GM18909 (cell line): ENCODE data around the gene DHX34.
"Not testable (repeated sequence)": the region's sequence is repeated elsewhere in the genome, so short reads cannot be mapped to it uniquely, and the experiment has no call there.

Experiments used
- ATAC-seq: cut with Tn5 transposase; IDR thresholded peaks from one replicate; pipeline ENCODE4 v1.9.1; 2021; ENCODE audit warnings: mild to moderate bottlenecking; ENCODE audit not compliant: unreplicated experiment, poor library complexity

Gene DHX34, protein sequence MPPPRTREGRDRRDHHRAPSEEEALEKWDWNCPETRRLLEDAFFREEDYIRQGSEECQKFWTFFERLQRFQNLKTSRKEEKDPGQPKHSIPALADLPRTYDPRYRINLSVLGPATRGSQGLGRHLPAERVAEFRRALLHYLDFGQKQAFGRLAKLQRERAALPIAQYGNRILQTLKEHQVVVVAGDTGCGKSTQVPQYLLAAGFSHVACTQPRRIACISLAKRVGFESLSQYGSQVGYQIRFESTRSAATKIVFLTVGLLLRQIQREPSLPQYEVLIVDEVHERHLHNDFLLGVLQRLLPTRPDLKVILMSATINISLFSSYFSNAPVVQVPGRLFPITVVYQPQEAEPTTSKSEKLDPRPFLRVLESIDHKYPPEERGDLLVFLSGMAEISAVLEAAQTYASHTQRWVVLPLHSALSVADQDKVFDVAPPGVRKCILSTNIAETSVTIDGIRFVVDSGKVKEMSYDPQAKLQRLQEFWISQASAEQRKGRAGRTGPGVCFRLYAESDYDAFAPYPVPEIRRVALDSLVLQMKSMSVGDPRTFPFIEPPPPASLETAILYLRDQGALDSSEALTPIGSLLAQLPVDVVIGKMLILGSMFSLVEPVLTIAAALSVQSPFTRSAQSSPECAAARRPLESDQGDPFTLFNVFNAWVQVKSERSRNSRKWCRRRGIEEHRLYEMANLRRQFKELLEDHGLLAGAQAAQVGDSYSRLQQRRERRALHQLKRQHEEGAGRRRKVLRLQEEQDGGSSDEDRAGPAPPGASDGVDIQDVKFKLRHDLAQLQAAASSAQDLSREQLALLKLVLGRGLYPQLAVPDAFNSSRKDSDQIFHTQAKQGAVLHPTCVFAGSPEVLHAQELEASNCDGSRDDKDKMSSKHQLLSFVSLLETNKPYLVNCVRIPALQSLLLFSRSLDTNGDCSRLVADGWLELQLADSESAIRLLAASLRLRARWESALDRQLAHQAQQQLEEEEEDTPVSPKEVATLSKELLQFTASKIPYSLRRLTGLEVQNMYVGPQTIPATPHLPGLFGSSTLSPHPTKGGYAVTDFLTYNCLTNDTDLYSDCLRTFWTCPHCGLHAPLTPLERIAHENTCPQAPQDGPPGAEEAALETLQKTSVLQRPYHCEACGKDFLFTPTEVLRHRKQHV

DNA sequence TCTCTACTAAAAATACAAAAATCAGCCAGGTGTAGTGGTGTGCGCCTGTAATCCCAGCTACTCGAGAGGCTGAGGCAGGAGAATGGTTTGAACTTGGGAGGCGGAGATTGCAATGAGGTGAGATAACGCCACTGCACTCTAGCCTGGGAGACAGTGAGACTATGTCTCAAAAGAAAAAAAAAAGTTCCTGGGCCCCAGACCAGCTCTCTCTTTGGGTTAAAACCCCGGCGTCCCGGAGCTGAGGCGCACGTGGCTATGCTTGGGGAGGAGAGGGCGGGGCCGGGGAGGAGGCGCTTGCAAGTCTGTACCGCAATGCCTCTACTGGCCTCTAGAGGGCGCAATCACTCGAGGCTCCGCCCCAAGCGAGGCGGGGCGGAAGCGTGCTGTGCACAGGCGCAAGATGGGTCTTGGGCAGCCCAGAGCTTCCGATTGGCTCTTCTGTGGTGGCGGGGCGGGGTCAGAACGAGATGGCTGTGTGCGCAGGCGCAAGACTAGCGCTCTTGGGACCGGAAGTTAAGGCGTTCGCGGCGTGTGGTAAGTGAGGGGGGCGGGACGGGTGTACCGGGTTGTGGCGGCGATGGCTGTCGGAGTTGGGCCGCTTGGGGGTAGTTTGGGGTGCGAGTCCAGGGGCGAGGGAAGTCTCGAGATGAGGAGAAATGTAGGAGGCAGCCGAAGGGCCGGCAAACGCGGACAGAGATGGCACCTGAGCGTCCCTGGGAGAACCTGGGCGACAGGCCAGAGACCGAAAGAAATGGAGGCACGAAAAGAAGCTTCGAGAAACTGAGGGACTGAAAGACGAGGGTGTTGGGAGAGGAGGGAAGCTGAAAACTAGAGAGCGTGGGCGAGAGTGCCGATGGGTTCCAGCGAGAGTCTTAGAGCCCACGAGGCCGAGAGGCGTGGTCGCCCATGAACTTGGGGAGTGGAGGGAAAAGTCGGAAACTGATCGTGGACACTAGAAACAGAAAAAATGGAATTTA is at the start of gene DHX34:
TSS of gene DHX34 (plus strand) at position 497 of the 977 bp plus-strand sequence. CDS start 3,716 bp downstream, outside the sequence.
- peak; percentile 95 for ATAC-seq

DNA sequence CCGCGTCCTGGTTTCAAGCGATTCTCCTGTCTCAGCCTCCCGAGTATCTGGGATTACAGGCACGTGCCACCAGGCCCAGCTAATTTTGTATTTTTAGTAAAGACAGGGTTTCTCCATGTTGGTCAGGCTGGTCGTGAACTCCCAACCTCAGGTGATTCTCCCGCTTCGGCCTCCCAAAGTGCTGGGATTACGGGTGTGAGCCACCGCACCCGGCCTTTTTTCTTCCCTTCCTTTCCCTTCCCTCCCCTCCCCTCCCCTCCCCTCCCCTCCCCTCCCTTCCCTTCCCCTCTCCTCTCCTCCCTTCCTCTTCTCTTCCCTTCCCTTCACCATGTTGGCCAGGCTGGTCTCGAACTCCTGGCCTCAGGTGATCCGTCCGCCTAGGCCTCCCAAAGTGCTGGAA is 48.2 kb upstream of the DHX34 start:
- not testable (repeated sequence) for ATAC-seq

DNA sequence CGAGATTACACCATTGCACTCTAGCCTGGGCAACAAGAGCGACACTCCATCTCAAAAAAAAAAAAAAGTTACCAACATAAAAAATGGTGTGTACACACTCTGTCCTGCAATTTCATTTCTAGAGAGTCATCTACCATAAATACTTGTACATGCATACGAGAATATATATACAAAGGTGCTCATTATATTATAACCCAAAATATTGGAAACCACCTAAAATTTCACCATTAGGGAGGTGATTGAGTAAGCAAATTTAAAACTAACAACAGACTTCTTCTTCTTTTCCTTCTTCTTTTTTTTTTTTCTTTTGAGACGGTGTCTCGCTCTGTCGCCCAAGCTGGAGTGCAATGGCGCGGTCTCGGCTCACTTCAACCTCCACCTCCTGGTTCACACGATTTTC is 46.9 kb upstream of the DHX34 start:
- no peak for ATAC-seq

GRCh38 chr19:47303966-47304365 is 45.1 kb upstream of the DHX34 start:
- ATAC-seq, result no peak

DNA sequence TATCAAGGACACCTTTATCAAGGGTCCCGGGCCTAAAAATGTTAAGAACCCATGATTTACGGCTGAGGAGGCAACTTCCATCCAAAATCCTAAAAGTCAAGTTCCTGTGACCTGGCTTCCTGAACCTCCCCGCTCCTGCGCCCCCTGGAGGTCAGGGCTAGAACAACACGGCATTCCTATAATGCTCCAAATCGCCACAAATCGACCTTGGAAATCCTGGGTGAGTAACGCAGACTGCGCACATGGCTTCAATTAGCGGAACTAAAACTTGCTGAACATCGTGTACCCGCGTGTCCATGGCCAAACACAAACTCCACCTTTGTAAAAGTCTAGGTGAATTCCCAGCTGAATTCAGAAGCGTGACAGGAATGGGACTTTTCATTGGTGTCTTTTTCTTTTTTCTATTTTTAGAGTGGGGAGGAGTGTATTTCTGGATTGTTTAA is 43.8 kb upstream of the DHX34 start:
- no peak for ATAC-seq

DNA sequence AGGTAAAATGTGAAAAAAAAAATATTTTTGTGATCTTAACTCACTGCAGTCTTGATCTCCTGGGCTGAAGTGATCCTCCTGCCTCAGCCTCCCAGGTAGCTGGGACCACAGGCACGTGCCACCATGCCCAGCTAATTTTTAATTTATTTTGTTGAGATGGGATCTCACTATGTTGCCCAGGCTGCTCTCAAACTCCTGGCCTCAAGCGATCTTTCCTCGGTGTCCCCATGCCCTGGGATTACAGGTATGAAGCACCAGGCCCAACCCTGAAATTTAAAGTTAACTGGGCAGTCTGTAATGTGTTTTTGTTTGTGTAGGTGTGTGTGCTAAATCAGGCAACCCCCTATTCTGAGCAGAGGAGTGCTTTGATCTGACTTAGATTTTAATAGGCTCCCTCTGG is 42.8 kb upstream of the DHX34 start:
- no peak for ATAC-seq

GRCh38 chr19:47309038-47309437 is 40.1 kb upstream of the DHX34 start:
- ATAC-seq, result no peak

DNA sequence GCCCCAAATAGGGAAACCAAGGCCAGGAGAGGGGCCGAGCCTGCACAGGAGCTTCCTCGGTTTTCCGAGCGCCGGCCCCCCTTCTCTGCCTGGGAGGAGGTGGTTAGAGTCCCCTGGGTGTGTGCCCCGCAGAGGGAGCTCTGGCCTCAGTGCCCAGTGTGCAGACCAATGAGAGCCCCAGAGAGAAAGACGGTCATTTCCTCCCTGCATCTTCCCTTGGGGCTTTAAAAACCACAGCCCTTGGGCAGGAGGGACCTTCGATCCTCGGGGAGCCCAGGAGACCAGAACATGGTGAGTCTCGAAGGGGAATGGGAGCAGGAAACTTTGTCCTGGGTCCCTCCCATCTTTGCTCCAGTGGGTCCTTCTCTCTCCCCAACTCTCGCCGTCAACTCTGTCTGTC is 39.5 kb upstream of the DHX34 start, which contains the start of gene C5AR1:
TSS of gene C5AR1 (plus strand) at position 254 of the 400 bp plus-strand sequence. CDS start at position 289, 35 bp downstream.
- ATAC-seq, result no peak

DNA sequence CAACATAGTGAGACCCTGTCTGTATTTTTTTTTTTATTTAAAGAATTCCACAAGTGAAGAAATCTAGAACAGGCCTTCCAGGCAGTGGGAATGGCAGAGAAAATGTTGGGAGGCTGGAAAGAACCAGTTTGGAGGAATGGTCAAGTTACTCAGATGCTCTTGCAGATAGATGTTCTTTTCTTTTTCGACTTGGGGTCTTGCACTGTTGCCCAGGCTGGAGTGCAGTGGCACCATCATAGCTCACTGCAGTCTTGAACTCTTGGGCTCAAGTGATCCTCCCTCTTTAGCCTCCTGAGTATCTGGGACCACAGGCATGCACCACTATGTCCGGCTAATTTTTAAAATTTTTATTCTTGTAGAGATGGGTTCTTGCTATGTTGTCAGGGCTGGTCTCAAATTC is 38.8 kb upstream of the DHX34 start:
- ATAC-seq, result no peak

DNA sequence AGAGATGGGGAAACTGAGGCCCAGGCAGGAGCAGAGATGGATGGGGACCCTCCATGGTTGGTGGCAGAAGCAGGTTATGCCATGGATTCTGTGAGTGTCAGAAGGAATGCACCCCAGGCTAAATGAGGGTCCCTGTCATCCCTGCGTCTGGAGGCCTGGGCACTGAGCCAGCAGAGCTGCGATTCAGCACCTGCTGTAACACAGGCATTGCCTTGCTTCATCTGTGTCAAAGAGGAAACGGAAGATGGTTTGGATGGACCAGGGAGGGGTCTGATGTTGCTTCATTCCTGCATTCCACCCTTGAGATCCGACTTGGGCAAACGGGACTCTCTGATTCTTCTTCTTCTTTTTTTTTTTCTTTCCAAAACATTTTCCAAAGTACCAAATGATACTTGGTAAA is 38.3 kb upstream of the DHX34 start:
- ATAC-seq, result no peak

GRCh38 chr19:47312366-47313006 is 36.6 kb upstream of the DHX34 start:
- ATAC-seq, result no peak

DNA sequence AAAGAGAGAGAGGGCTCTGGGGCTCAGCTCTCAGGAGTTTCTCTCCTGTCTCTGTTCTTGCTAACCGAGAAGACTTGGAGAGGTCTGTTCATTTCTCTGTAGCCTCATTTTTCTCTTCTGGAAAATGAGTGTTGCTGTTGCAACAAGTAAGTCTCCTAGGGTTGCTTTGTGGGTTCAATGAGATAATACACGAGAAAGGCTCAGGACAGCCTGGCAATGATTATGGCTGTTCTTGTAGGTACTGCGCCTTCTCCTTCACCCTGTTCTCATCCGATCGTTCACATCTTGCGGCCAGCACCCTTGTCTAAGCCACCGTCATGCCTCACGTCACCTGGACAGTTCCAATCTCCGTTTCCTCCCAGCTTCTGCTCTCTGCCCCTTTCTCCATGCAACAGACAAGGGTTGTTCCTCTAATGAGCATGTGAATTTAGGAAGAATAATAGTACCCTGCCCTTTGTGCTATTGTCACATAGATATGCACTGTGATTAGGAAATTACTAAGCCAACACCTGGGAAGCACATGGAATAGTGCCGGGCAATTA is 35.3 kb upstream of the DHX34 start:
- ATAC-seq, result no peak

GRCh38 chr19:47315125-47315821 is 33.8 kb upstream of the DHX34 start:
- no peak for ATAC-seq

DNA sequence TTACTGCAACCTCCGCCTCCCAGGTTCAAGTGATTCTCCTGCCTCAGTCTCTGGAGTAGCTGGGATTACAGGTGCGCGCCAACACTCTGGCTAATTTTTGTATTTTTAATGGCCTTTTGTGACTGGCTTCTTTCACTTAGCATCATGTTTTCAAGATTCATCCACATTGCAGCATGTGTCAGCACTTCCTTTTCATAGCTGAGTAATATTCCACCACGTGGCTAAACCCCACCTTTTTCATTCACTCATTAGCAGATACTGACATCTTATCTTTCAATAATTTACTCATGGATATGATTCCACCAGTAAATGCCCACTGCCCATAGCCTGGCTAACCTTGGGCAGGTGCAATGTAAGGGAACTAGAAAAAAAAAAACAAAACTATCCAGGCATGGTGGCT is 32.6 kb upstream of the DHX34 start:
- no peak for ATAC-seq

DNA sequence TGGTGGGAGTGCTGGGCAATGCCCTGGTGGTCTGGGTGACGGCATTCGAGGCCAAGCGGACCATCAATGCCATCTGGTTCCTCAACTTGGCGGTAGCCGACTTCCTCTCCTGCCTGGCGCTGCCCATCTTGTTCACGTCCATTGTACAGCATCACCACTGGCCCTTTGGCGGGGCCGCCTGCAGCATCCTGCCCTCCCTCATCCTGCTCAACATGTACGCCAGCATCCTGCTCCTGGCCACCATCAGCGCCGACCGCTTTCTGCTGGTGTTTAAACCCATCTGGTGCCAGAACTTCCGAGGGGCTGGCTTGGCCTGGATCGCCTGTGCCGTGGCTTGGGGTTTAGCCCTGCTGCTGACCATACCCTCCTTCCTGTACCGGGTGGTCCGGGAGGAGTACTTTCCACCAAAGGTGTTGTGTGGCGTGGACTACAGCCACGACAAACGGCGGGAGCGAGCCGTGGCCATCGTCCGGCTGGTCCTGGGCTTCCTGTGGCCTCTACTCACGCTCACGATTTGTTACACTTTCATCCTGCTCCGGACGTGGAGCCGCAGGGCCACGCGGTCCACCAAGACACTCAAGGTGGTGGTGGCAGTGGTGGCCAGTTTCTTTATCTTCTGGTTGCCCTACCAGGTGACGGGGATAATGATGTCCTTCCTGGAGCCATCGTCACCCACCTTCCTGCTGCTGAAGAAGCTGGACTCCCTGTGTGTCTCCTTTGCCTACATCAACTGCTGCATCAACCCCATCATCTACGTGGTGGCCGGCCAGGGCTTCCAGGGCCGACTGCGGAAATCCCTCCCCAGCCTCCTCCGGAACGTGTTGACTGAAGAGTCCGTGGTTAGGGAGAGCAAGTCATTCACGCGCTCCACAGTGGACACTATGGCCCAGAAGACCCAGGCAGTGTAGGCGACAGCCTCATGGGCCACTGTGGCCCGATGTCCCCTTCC is 28.9 kb upstream of the DHX34 start:
- no peak for ATAC-seq

- no peak for ATAC-seq
Measured at GRCh38 chr19:47321630-47322029, 27.5 kb upstream of the DHX34 start.

DNA sequence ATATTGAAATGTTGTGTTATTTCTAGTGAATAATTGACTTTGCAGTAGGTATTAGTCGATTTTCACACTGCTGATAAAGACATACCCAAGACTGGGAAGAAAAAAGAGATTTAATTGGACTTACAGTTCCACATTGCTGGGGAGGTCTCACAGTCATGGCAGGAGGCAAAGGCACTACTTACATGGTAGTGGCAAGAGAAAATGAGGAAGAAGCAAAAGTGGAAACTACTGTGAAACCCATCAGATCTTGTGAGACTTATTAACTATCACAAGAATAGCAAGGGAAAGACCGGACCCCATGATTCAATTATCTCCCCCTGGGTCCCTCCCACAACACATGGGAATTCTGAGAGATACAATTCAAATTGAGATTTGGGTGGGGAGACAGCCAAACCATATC is 27.1 kb upstream of the DHX34 start:
- ATAC-seq, result no peak
